GM21390 (cell line): ENCODE measurements around the gene MED19.
A peak's percentile ranks its signal among the peaks of the same experiment; 100 is the strongest.
"Not testable (repeated sequence)": the region's sequence is repeated elsewhere in the genome, so short reads cannot be mapped to it uniquely, and the experiment has no call there.

Source experiments
- ATAC-seq: cut with Tn5 transposase; IDR thresholded peaks from one replicate; pipeline ENCODE4 v1.9.1; 2021; ENCODE audit not compliant: unreplicated experiment

MED19 gene

GRCh38 chr11:57711414-57712255, at the start of gene MED19:
Gene MED19, minus strand, starts transcription at chr11:57712215. Its CDS starts 36 bp downstream, at chr11:57712179.
- ATAC-seq: peak; percentile 44

GRCh38 chr11:57758174-57758573, 46.2 kb upstream of the MED19 start:
- no peak for ATAC-seq

GRCh38 chr11:57752954-57753353, 40.9 kb upstream of the MED19 start:
- ATAC-seq: no peak

GRCh38 chr11:57751676-57752253, 39.8 kb upstream of the MED19 start, which contains the start of gene BTBD18:
Gene BTBD18, minus strand, starts transcription at chr11:57751819. Its CDS starts 631 bp downstream, at chr11:57751188.
- no peak for ATAC-seq

- ATAC-seq: no peak
Measured at GRCh38 chr11:57751176-57751575, 39.2 kb upstream of the MED19 start.

GRCh38 chr11:57746920-57747319, 34.9 kb upstream of the MED19 start:
- no peak for ATAC-seq

GRCh38 chr11:57745206-57745605, 33.2 kb upstream of the MED19 start:
- no peak for ATAC-seq

GRCh38 chr11:57744357-57744756, 32.3 kb upstream of the MED19 start:
- no peak for ATAC-seq

- no peak for ATAC-seq
Measured at GRCh38 chr11:57742087-57742452, 30.1 kb upstream of the MED19 start.

- peak; percentile 88 for ATAC-seq
Measured at GRCh38 chr11:57741132-57742086, 29.4 kb upstream of the MED19 start, which contains the start of gene SELENOH. Gene SELENOH, plus strand, starts transcription at chr11:57741491. Its CDS starts 105 bp downstream, at chr11:57741596.

GRCh38 chr11:57735619-57736298, 23.7 kb upstream of the MED19 start:
- ATAC-seq: no peak

- ATAC-seq: no peak
Measured at GRCh38 chr11:57732661-57733060, 20.6 kb upstream of the MED19 start.

- ATAC-seq: no peak
Measured at GRCh38 chr11:57729479-57729878, 17.5 kb upstream of the MED19 start.

- no peak for ATAC-seq
Measured at GRCh38 chr11:57728829-57729228, 16.8 kb upstream of the MED19 start.

GRCh38 chr11:57727185-57727584, 15.2 kb upstream of the MED19 start:
- ATAC-seq: no peak

- not testable (repeated sequence) for ATAC-seq
Measured at GRCh38 chr11:57716726-57717125, 4.7 kb upstream of the MED19 start.

GRCh38 chr11:57713835-57714234, 1.8 kb upstream of the MED19 start:
- no peak for ATAC-seq

- ATAC-seq: peak; percentile 92
Measured at GRCh38 chr11:57712256-57713150, 488 bp upstream of the MED19 start, which contains the start of gene TMX2. Gene TMX2, plus strand, starts transcription at chr11:57712593. Its CDS starts 26 bp downstream, at chr11:57712619.

- no peak for ATAC-seq
Measured at GRCh38 chr11:57709802-57710367, 2.1 kb downstream of the MED19 start.
